GM12892 (cell line): Measurements from ENCODE around the gene APPBP2.

ENCODE experiments used
- POLR2A ChIP-seq: IDR thresholded peaks from 2 replicates; pipeline ENCODE4 v1.6.1; 2011; ENCODE audit warnings: low read depth, low read length, control low read depth
- POLR2AphosphoS5 ChIP-seq: IDR thresholded peaks from 2 replicates; pipeline ENCODE4 v1.6.1; 2011; ENCODE audit warnings: low read depth, low read length, control low read depth

GRCh38 chr17:60559659-60559994 is 33.6 kb upstream of the APPBP2 start:
- TF ChIP-seq POLR2AphosphoS5: no peak
- TF ChIP-seq POLR2A: no peak
